Dermis microvascular lymphatic vessel endothelial cell (primary cell): ENCODE measurements around the gene GOLGA8K. TPM values are rescaled to one million over a fixed set of nuclear protein-coding genes. Genes with fewer than 3 reads are reported as not detected.
"Not testable (repeated sequence)": the region's sequence is repeated elsewhere in the genome, so short reads cannot be mapped to it uniquely, and the experiment has no call there.

Source experiments
- DNase-seq, 2 donors: peaks; one replicate each; pipeline versions ENCODE4 v3.0.0 to v3.0.0-alpha.2; 2010; ENCODE audit warnings: low read depth in 2 of 2
- total RNA-seq: library from RNA; depleted of rRNA; stranded (reverse); fragments of >200 nt; gene quantifications from 2 replicates; pipeline ENCODE4 v1.2.1, GENCODE V29; 2014

GOLGA8K gene, protein sequence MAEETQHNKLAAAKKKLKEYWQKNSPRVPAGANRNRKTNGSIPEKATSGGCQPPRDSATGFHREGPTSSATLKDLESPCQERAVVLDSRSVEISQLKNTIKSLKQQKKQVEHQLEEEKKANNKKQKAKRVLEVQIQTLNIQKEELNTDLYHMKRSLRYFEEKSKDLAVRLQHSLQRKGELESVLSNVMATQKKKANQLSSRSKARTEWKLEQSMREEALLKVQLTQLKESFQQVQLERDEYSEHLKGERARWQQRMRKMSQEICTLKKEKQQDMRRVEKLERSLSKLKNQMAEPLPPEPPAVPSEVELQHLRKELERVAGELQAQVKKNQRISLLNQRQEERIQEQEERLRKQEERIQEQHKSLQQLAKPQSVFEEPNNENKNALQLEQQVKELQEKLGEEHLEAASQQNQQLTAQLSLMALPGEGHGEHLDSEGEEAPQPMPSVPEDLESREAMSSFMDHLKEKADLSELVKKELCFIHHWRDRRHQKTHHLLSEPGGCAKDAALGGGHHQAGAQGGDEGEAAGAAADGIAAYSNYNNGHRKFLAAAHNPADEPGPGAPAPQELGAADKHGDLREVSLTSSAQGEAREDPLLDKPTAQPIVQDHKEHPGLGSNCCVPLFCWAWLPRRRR
- total RNA-seq = 0.13 and 0.39 TPM in 2 replicates

DNA sequence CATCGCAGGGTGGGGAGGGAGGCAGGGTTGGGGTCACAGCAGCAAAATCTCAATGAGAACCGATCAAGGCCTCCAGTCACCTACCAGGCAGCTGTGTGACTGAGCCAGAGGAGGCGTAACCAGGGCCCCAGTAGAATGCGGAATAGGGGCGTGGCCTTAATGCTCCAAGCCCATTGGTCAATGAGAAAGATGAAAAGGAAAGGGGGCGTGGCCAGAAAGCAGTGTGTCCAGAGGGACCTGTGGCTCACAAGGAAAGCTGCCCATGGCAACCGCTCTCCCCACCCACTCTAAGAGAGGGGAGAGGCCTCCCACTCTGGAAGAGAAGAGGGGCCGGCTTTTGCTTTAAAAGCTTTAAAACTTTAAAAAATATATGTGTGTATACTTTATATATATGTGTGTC lies at the start of gene GOLGA8K:
GOLGA8K (minus strand) TSS at position 101 of the 400 bp plus-strand sequence; CDS start at position 3, 98 bp downstream.
- DNase-seq = not testable (repeated sequence)

DNA sequence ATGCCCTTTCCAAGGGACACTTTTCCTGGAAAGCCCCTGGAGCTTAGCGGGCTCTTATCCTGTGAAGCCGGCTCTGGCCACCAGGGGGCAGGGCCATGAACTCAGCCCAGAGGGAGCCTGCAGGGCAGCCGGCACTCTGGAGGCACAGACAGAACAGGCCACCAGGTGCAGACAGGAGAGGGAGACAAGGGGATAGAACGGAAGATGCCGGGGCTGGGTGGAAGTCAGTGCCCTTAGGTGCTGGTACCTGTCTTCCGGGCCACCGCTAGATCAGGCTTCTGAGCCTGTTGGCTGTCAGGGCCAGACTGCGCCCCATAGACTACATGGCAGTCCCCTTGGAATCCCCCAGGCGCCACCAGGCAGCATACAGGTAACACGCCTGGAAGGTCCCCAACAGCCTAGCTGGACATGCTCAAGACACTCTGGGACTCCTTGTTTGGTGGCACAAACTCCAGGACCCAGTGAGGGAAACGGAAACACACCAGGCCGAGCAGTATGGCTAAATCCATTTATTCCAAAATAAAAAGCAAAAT lies 37.4 kb upstream of the GOLGA8K start:
- DNase-seq = not testable (repeated sequence)

DNA sequence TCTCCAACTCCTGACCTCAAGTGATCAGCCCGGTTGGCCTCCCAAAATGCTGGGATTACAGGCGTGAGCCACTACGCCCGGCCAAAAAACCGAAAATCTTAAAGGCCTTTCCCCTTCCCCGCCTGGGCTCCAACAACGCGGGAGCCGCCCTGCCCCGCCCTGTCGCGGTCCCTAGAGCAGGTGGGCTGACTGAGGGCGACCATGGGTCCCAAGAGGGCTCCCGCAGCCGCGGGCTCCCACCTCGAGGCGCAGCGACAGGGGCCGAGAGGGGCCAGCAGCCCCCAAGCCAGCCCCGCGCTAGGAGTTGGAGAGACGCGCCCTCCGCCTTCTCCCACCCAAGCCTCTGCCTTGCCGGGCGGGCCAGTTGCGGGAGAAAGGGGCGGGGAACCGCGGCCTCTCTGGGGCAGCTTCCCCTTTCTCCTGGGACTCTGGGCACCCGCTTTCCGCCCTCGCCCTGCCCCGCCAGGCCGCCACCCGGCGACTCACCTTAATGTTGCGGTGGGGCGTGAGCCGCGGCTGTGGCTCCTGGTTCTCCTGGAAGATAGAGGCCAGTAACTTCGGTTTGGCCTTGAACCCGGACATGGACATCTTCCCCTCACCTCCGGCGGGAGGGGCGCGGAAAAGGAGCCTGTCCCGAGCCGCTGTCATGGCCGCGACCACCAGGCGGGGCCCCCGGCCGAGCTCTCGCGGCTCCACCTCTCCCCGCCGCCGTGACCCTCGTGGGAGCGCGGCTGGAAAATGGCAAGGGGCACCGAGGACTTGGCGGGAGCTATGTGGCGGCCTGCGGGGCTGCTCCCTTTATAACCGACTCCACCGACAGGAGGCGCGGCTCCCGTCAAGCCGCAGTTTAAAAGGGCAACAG lies 31.2 kb upstream of the GOLGA8K start:
- DNase-seq = not testable (repeated sequence)

DNA sequence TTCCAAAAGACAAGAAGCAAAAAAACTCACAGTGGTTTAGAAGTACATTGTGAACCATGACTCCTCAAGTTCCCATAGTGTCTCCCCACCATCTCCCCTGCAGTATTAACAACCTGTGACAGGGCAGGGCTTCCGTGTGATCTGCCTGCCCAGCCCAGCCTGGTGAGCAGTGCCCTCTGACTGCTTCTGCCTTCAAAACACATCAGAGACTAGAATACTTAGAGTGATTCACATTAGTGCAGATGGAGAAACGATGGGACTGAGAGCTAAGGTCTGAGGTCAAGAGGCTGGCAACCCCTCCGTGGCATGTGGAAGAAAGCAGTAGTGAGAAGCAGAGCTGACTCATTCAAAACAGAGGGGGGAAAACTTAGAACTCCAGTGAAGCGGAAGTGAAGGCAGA lies 24.5 kb upstream of the GOLGA8K start:
- DNase-seq = not testable (repeated sequence)

DNA sequence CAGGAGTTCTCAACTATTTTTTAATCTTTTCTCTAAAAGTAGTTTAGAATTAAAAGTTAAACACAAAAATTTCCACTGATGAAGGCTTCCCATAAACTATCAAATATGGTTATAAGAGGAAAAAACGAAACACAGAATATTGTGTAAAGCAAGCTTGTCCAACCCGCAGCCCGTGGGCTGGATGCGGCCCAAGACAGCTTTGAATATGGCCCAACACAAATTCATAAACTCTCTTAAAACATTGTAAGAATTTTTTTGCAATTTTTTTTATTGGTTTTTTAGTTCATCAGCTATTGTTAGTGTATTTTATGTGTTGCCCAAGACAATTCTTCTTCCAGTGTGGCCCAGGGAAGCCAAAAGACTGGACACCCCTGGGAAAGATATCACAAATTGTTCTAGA lies 23.4 kb upstream of the GOLGA8K start:
- DNase-seq = not testable (repeated sequence)

DNA sequence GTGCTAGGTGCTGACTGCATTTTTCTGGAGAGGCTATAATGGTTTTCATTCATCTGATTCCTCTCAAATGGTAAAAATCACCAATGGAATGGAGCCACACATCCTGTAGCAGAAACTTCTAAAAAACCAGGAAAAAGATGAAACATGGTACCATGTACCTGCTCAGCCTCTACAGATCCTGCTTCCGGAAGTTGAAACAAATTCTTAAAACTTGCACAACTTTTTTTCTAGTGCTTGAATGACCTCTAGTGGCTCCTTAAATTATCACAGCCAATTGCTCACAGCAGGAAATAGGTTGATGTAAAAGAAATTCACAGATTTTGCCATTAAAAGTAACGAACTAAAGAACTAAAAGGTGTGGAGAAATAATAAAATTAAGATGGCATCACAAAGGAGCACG lies 4.8 kb upstream of the GOLGA8K start:
- DNase-seq = not testable (repeated sequence)

DNA sequence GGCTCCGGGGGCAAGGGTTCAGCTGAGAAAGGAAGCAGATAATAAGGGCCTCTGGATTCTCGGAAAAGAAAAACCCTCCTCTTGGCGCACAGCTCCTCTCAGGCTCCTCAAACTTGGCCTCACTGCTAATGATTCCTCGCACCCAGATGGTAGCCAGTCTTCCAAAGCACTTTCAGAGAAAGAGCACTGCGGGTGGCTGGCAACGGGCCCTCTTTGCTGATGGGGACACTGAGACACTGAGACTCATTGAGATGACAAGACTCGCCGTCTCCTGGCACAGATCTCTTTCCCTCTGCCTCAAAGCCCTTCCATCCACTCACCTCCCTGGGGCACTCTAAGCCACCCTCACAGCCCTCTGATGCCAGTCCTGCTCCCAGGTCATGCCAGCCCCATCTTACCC lies 6.6 kb downstream of the GOLGA8K start:
- not testable (repeated sequence) for DNase-seq

DNA sequence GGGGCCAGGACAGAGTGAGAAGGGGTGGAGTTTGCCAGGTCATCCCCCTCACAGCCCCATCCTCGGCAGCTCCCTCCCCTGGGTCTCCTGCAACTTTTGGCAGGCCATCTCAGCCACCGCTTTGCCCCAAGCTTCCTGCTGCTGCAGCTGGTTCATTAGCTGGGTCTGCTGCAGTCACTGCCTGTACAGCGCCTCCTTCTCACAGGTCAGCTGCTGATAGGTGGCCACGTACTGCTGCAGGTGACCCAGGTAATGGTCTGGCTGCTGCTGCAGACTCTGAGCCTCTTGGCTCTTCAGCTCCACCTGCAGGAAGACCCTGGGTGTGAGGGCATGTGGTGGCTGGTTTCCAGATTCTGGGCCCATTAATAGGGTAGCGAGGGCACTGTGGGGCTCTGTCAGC lies 8.3 kb downstream of the GOLGA8K start:
- DNase-seq = not testable (repeated sequence)

DNA sequence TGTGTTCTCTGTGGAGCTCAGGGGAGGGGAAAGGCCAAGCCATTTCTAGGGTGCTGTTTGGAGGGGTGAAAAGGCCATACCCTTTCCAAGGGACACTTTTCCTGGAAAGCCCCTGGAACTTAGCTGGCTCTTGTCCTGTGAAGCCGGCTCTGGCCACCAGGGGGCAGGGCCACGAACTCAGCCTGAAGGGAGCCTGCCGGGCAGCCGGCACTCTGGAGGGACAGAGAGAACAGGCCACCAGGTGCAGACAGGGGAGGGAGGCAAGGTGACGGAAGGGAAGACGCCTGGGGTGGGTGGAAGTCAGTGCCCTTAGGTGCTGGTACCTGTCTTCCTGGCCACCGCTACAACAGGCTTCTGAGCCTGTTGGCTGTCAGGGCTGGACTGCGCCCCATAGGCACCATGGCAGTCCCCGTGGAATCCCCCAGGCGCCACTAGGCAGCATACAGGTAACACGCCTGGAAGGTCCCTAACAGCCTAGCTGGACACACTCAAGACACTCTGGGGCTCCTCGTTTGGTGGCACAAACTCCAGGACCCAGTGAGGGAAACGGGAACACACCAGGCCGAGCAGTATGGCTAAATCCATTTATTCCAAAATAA lies 14.9 kb downstream of the GOLGA8K start:
- DNase-seq = not testable (repeated sequence)

DNA sequence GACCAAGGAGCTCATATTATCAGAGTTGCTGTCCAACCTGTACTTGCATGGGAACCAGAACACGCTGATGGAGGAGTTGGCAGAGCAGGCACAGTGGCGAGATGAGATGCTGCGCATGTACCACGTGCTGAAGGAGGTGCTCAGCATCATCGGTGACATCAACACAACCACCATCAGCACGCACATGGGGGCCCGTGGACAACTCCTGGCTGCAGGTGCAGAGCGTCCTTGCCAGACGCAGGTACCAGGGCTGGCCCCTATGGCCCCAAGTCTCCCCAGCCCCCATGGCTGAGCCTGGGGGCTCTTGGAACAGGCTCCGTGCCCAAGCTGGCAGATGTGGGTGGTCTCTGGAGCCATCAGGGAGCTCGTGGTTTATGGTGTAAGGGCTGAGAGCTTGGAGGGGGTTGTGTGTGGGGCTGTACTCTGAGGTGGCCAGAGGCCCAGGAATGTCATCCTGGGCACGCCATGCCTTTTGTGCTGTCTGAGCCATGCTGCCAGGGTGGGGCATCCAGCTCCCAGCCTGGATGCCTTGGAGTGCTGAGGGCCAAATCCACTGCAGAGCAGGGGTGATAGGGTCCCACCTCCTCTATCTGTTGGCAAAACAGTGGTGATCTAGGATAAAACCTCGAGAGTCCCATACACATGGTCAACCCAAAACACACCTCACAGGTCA lies 17.1 kb downstream of the GOLGA8K start:
- not testable (repeated sequence) for DNase-seq

DNA sequence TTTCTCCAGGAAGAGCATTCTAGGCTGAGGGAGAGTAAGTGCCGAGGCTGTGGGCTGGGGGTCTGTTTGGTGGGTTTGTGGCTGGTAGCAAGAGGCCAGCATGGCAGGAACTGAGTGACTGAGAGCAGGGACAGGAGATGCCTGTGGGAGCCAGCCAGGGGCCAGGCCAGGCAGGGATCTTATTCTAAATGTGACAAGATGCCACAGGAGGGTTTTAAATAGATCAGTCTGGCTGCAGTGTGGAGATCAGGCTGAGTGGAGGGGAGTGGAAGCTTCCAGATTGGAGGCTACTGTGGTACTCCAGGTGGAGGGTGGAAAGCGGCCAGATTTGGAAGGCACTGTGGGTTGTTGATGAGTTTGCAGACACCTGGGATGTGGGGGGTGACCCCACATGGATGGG lies 28.9 kb downstream of the GOLGA8K start:
- DNase-seq = not testable (repeated sequence)

DNA sequence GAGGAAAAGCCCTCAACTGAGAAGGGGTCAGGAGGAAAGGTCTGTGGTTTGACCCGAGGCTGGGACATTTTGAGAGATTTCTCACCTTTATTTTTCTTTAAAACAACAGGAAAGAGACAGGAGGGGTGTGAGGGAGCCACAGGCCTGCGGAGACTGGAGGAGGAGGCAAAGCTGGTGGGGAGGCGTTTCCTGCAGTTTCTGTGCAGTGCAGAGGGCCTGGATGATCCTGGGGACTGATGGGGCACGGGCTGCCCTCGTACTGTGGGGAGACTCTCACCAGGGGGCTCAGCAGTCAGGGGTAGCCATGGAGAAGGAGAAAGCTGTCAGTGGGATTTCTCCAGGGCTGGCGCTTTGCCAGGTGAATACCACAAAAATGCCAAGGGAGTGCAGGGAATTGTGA lies 29.4 kb downstream of the GOLGA8K start:
- DNase-seq = not testable (repeated sequence)

DNA sequence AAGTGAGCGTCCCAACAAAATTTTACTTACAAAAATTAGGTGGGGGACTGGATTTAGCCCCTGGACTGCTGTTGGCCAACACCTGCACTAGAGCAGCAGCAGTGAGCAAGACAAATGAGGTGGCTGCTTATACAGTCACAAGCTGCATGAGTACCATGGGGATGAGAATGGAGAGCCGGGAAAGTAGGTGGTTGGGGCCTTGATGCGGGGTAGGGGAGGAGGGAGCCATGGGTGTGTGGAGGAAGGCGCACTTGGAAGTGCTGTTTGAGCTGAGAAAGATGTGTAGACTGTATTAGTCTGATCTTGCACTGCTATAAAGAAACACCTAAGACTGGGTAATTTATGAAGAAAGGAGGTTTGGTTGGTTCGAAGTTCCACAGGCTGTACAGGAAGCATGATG lies 31.0 kb downstream of the GOLGA8K start:
- DNase-seq = not testable (repeated sequence)

DNA sequence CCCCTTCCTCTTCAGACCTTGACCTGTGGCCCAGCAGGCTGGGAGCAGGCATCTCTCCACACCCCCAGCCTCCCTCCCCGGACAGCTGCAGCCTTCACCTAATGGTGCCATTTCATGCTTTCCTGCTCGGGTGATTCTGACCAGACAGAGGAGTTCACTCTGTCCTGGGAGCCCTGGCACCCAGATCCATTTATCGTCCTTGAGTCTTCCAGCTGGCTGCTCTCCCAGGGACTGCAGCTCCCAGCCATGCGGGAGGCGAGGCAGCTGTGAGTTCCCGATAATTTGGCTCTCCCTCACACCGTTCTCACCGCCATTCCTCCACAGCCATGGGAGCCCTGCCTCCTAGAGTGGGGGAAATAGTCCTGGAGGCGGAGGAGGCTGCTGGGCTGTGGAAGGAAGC lies 32.6 kb downstream of the GOLGA8K start:
- not testable (repeated sequence) for DNase-seq

DNA sequence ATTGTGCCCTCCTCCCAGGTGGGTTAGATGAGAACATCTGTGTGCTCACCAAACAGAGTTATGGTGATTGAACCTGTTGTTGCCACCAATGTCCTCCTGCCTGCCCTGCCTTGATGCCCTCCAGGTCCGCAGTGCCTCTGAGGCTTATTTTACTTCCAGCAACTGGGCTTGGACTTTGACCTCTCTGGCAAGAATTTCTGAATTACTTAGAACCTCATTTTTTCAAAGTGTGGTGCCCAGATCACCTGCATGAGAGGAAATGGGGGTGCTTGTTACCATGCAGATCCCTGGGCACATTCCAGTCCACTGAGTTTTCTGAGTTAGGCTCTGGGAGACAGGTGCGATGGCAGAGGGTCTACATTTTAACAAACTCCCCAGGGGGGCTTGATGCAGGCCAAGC lies 33.0 kb downstream of the GOLGA8K start:
- DNase-seq = not testable (repeated sequence)

DNA sequence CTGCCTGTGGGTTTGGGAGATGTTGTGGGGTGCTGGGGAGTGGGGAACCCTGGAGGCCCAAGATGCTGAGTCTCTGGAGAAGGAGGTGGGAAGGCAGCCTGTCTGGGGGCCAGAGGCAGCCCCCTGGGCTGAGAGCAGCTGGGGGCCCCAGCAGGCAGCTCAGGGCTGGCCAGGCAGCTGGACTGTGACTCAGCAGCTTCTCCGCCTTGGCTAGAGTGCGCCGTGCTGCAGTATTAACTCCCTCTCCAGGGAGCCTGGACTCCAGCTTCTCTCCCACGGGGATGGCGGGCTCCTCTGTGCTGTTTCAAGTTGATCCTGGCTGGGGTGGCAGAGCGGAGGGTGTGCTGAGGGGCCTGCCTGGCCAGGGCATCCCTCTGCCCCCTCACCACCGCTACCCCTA lies 36.6 kb downstream of the GOLGA8K start:
- not testable (repeated sequence) for DNase-seq

DNA sequence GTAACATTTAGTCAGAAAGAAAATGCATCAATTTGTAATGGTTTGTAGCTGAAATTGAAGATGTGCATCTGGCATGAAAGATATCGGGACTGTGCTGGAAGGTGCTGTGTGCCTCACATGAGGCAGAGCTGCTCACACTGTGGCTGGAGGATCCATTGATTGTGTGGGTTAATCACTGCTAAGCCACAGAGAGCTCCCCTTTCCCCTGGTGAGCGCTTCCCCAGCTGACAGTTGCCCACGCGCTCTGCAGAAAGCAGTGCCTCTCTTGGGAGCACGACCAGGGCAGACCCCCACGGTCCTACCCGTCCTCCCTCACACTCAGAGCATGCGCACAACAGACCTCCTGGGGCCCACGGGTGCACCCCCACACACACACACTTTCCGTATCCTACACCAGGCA lies 37.1 kb downstream of the GOLGA8K start:
- not testable (repeated sequence) for DNase-seq

DNA sequence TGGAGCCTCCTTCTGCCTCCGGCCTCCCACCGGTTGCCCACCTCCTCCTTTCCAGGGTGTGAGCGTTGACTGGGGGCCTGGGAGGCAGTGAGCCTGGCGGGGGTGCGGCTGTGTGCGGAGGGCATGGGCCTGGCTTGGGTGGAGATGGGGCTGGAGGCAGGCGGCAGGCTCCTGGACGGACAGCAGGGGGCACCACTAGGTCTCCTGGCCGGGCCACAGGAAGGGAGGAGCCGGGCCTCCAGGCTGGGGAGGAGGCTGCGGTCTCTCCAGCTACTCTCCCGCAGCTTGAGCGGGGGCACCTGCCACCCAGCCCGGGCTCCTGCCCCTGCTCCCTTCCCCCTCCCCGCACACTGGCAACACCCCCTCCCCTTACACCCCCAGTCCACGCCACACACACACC lies 38.1 kb downstream of the GOLGA8K start:
- DNase-seq = not testable (repeated sequence)

DNA sequence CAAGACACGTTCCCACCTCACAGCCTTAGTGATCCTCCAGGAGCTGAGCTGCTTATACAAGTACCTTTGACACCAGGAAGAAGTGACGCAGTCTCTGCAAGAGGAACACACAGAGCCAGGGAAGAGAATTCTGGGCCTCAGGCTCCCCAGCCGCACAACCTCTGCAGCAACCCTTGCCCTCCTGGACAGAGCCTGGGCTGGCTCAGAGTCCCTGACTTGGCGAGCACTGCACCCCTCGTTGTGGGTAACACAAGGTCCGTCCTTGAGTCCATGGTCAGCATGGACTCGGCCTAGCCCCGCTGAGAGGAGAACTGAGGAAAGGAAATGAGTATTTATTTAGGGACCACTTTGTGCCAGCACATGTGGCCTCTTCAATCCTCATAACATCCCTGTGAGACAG lies 39.6 kb downstream of the GOLGA8K start:
- DNase-seq = not testable (repeated sequence)

DNA sequence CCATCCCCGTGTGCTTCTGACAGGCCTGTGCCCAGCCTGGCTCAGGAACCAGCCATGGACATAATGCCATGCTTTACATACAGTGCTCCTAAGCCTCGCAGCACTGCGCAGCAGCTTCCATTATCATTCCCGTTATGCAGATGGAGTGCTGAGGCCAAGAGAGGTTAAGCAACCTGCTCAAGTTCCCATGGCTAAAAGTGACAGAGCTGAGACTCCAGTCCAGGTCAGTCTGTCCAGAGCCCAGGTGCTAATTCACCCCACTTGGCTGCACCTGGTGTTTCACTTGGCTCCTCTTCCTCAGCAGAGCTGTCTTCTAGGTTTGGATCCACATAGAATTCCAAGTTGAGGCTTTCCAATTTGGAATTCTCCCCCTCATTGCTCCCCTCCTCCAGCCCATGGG lies 41.4 kb downstream of the GOLGA8K start:
- DNase-seq = not testable (repeated sequence)

DNA sequence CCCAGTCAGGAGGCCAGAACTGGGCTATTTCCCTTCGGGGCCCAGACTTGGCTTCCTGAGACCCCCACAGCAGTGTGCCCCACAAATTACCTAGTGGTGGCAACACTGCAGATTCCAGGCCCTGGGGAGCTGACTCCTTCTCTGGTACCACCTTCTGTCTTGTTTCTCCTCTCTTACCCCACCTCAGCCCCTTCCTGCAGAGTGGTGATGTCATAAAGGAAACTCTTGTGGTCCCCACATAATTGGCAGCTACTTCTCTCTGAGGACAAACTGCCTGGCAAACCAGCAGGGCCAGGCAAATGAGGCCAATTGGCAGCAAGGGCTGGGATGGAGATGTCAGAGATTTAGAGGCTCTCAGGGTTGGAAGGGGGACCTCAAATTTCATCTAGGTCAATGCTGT lies 44.6 kb downstream of the GOLGA8K start:
- DNase-seq = not testable (repeated sequence)
